ENCODE data around the gene GAB2. TPM values are rescaled to one million over a fixed set of nuclear protein-coding genes. Genes with fewer than 3 reads are reported as not detected.

GAB2 gene
- total RNA-seq, 1 donor from 2014 or later: 22.4 TPM

DNA sequence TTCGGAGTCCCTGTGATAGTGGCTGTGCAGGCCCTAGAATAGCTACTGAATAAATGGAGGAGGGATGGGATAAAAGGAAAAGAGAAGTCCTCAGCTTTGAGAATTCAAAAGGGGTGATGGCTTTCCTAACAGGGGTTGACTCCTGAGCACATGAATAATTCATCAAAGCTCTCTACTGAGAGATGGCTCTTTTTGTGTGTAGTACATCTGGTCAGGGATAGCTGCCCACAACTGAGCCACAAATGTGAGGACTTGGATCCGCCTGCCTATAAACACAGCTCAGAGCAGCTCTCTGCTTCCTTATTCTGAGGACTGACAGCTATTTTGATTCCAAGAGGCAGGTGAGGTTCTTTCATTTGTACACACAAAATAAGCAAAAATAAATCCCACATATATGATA is 146.6 kb downstream of the GAB2 start:
- TF ChIP-seq, protein P1, sequence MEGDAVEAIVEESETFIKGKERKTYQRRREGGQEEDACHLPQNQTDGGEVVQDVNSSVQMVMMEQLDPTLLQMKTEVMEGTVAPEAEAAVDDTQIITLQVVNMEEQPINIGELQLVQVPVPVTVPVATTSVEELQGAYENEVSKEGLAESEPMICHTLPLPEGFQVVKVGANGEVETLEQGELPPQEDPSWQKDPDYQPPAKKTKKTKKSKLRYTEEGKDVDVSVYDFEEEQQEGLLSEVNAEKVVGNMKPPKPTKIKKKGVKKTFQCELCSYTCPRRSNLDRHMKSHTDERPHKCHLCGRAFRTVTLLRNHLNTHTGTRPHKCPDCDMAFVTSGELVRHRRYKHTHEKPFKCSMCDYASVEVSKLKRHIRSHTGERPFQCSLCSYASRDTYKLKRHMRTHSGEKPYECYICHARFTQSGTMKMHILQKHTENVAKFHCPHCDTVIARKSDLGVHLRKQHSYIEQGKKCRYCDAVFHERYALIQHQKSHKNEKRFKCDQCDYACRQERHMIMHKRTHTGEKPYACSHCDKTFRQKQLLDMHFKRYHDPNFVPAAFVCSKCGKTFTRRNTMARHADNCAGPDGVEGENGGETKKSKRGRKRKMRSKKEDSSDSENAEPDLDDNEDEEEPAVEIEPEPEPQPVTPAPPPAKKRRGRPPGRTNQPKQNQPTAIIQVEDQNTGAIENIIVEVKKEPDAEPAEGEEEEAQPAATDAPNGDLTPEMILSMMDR (IDR thresholded peaks at IDR 0.05): no peak
- ATAC-seq (ENCODE audit: low read depth): no peak
- no peaks in the 10 kb centered on the region for H3K4me1 Mint-ChIP-seq
- H3K4me3 Mint-ChIP-seq: no peak overlapping the region
- ChIA-PET CTCF (no interaction called here), POLR2A (no interaction called here)
- H3K27ac Mint-ChIP-seq: no peak overlapping the region
- H3K36me3 Mint-ChIP-seq (ENCODE audit: low read depth): peaks cover 51% of the 10 kb centered on the region
- no peak for DNase-seq
- peaks cover 14% of the 10 kb centered on the region for H3K9me3 Mint-ChIP-seq
- intact Hi-C loops (cut with micrococcal nuclease): no loop called here
- no peaks in the 10 kb centered on the region for H3K27me3 Mint-ChIP-seq

DNA sequence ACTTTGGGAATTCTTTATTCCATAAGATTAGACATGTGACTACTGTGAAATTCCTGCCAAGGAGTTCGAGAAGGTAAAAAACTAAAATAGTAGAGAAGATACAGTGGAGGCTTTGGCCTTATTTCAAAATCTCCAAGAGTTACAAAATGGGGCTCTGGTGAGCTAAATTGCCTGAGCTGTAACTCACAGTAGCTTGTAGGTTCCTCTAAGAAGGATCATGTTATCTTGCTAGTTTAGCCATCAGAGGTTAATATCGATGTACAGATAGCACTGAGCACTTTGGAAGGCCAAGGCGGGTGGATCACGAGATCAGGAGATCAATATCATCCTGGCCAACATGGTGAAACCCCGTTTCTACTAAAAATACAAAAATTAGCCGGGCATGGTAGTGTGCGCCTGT is 147.8 kb downstream of the GAB2 start:
- H3K4me3 Mint-ChIP-seq: no peak overlapping the region
- POLR2A ChIA-PET: no interaction called here
- no peak for ATAC-seq (ENCODE audit: low read depth)
- H3K4me1 Mint-ChIP-seq: no peaks in the 10 kb centered on the region
- TF ChIP-seq, protein P1 (IDR thresholded peaks at IDR 0.05): no peak
- no peak overlapping the region for H3K27ac Mint-ChIP-seq
- H3K9me3 Mint-ChIP-seq: peaks cover 14% of the 10 kb centered on the region
- intact Hi-C loops (cut with micrococcal nuclease): no loop called here
- peaks cover 48% of the 10 kb centered on the region for H3K36me3 Mint-ChIP-seq (ENCODE audit: low read depth)
- DNase-seq: no peak
- H3K27me3 Mint-ChIP-seq: no peaks in the 10 kb centered on the region
- CTCF ChIA-PET: no interaction called here

DNA sequence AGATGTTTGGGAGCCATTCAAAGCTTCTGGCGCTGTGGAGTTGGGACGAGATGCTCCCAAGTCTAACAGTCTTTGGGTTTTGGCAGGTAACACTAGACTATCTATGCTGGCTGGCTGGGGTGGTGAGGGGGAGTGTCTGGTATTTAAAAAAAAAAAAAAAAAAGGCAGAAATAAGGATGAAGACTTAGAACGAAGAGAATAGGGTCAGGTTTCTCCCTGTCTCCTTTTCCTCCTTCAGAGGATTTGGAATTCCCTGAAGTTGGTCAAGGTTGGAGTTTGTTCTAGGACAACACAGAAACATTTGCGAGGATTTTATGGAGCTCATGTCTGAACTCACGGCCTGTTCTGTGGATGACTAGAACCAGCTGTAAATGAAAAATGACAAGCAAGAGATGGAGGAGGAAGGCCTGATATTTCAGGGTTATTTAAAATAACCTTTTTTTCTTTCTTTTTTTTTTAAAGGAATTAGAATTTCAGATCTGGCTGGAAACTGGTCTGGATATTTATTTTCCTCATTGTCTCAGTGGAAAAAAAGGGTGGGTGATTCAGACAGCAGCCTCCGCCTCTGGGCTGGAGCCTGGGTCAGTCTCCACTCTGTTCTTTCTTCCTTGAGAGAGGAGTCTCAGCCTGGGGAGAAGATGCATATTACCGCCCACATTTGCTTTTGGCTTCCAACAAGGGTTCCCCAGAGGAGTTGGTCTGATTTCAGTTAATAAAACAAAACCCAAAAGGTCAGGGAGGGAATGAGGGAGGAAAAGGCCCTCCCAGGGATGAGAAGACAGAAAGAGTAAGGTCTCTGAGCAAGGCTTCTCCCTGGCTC is 148.8 kb downstream of the GAB2 start:
- DNase-seq: no peak
- CTCF ChIA-PET: no interaction called here
- no peak overlapping the region for H3K27ac Mint-ChIP-seq

DNA sequence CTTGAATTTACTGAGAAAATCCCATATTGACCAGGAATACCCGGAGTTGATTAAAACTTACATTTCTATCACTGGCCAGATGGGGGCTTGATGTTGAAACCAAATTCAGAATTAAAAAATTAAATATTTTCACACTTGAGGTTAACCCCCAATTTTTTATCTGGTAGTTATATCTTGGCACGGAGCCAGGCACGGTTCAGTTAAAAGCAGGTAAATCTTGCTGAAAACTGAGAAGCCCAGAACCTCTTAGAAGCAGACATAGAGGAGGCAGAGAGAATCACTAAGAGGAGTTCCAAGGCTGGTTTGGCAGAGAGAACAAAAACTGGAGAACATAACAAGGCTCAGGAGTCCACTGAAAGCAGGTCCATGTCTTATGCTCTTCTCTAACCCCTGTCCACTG is 151.2 kb downstream of the GAB2 start:
- TF ChIP-seq, protein P1 (IDR thresholded peaks at IDR 0.05): no peak
- Mint-ChIP-seq H3K27ac (no peak overlapping the region), H3K4me3 (no peak overlapping the region), H3K9me3 (no peaks in the 10 kb centered on the region), H3K4me1 (no peaks in the 10 kb centered on the region), H3K27me3 (no peaks in the 10 kb centered on the region), H3K36me3 (ENCODE audit: low read depth) (peaks cover 15% of the 10 kb centered on the region)
- DNase-seq: no peak
- intact Hi-C loops (cut with micrococcal nuclease): no loop called here
- no peak for ATAC-seq (ENCODE audit: low read depth)
- ChIA-PET CTCF (no interaction called here), POLR2A (no interaction called here)

More for the DNA sequence above, 148.8 kb downstream of the GAB2 start:
- peaks cover 14% of the 10 kb centered on the region for H3K9me3 Mint-ChIP-seq
- no peaks in the 10 kb centered on the region for H3K27me3 Mint-ChIP-seq
- ATAC-seq (ENCODE audit: low read depth): no peak
- POLR2A ChIA-PET: interaction anchor here (0.7 kb wide), 1 partner anchor 18 kb away, joined by 7 read pairs; no protein-coding TSS in a partner anchor
- intact Hi-C loops (cut with micrococcal nuclease): no loop called here
- H3K36me3 Mint-ChIP-seq (ENCODE audit: low read depth): peaks cover 38% of the 10 kb centered on the region
- H3K4me3 Mint-ChIP-seq: no peak overlapping the region
- no peaks in the 10 kb centered on the region for H3K4me1 Mint-ChIP-seq
- TF ChIP-seq, protein P1 (IDR thresholded peaks at IDR 0.05): no peak

DNA sequence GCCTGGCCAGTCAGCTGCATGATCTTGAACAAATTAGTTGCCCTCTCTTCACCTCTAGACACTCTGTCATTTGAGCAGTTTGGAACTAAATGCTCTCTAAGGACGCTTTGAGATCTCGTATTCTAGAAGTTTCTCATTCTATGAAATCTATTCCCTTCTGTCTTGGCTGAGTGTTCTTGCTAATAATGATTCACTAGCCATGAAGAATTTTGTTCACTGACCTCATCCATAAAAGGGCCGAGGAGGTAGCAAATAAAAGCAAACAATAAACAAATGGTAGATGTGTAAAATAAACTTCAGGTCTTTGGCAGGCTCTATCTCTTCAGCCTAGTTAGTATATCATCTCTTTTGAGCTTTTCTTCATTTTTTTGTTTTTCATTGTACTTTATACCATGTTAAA is 152.3 kb downstream of the GAB2 start:
- intact Hi-C loops (cut with micrococcal nuclease): no loop called here
- TF ChIP-seq, protein P1 (IDR thresholded peaks at IDR 0.05): no peak
- no peaks in the 10 kb centered on the region for H3K4me1 Mint-ChIP-seq
- no peak for ATAC-seq (ENCODE audit: low read depth)
- ChIA-PET CTCF (no interaction called here), POLR2A (no interaction called here)
- H3K9me3 Mint-ChIP-seq: no peaks in the 10 kb centered on the region
- no peaks in the 10 kb centered on the region for H3K27me3 Mint-ChIP-seq
- no peak overlapping the region for H3K4me3 Mint-ChIP-seq
- H3K36me3 Mint-ChIP-seq (ENCODE audit: low read depth): peaks cover 10% of the 10 kb centered on the region
- H3K27ac Mint-ChIP-seq: no peak overlapping the region
- no peak for DNase-seq
